Liver (tissue), 3 donors: Measurements from ENCODE around the gene TRIO.

Experiments used
- EGR1 ChIP-seq, 2 donors: IDR thresholded peaks; 2 replicates each; pipeline ENCODE4 v1.6.1; 2016 to 2018; ENCODE audit warnings: antibody characterized with exemption in 2 of 2, low read depth in 2 of 2
- GABPA ChIP-seq, 2 donors: IDR thresholded peaks in 1 of 2; conservative IDR thresholded peaks in 1 of 2; 2 replicates each; pipeline ENCODE4 v1.6.1; 2016; ENCODE audit warnings: antibody characterized with exemption in 2 of 2, mild to moderate bottlenecking in 1 of 2, moderate library complexity in 1 of 2
- HNF4G ChIP-seq: IDR thresholded peaks from 2 replicates; pipeline ENCODE4 v1.6.1; 2016; ENCODE audit warnings: antibody characterized with exemption
- JUND ChIP-seq, 2 donors: IDR thresholded peaks; 2 replicates each; pipeline ENCODE4 v1.6.1; 2016; ENCODE audit warnings: antibody characterized with exemption in 2 of 2
- RAD21 ChIP-seq, 2 donors: IDR thresholded peaks; 2 replicates each; pipeline ENCODE4 v1.6.1; 2016; ENCODE audit warnings: antibody characterized with exemption in 2 of 2, mild to moderate bottlenecking in 2 of 2
- RXRA ChIP-seq, 2 donors: IDR thresholded peaks; 2 replicates each; pipeline ENCODE4 v1.6.1; 2017 to 2018; ENCODE audit warnings: antibody characterized with exemption in 2 of 2, mild to moderate bottlenecking in 1 of 2
- SP1 ChIP-seq: IDR thresholded peaks from 2 replicates; pipeline ENCODE4 v1.6.1; 2018; ENCODE audit warnings: antibody characterized with exemption, mild to moderate bottlenecking
- TAF1 ChIP-seq: conservative IDR thresholded peaks from 2 replicates; pipeline ENCODE4 v1.6.1; 2016; ENCODE audit warnings: antibody characterized with exemption, mild to moderate bottlenecking
- YY1 ChIP-seq: IDR thresholded peaks from 2 replicates; pipeline ENCODE4 v1.6.1; 2016; ENCODE audit warnings: antibody characterized with exemption, mild to moderate bottlenecking
- TF ChIP-seq, protein P1 (sequence below): IDR thresholded peaks from 2 replicates; pipeline ENCODE4 v1.6.1; 2016; ENCODE audit warnings: antibody characterized with exemption, mild to moderate bottlenecking
- TF ChIP-seq, protein P2 (sequence below): fragments of 150-350 bp; IDR thresholded peaks from 2 replicates; pipeline ENCODE4 v1.5.1; 2017; ENCODE audit warnings: improper control_type of control experiment, low read depth, low read length; ENCODE audit not compliant: missing input control
- TF ChIP-seq, protein P3 (sequence below): IDR thresholded peaks from 2 replicates; pipeline ENCODE4 v1.6.1; 2016; ENCODE audit warnings: antibody characterized with exemption
- donor health status: healthy.
- donor health status: healthy.

- TF ChIP-seq RXRA (IDR thresholded peaks at IDR 0.05) (no peak), TAF1 (no peak), GABPA (IDR thresholded peaks at IDR 0.05 in 1 of 2, conservative IDR thresholded peaks at IDR 0.05 in 1 of 2) (no peak), SP1 (no peak), YY1 (no peak), EGR1 (IDR thresholded peaks at IDR 0.05; ENCODE audit: low read depth in 2 of 2) (no peak), HNF4G (no peak), RAD21 (IDR thresholded peaks at IDR 0.05) (no peak), JUND (IDR thresholded peaks at IDR 0.05) (no peak)
- TF ChIP-seq, protein P1, sequence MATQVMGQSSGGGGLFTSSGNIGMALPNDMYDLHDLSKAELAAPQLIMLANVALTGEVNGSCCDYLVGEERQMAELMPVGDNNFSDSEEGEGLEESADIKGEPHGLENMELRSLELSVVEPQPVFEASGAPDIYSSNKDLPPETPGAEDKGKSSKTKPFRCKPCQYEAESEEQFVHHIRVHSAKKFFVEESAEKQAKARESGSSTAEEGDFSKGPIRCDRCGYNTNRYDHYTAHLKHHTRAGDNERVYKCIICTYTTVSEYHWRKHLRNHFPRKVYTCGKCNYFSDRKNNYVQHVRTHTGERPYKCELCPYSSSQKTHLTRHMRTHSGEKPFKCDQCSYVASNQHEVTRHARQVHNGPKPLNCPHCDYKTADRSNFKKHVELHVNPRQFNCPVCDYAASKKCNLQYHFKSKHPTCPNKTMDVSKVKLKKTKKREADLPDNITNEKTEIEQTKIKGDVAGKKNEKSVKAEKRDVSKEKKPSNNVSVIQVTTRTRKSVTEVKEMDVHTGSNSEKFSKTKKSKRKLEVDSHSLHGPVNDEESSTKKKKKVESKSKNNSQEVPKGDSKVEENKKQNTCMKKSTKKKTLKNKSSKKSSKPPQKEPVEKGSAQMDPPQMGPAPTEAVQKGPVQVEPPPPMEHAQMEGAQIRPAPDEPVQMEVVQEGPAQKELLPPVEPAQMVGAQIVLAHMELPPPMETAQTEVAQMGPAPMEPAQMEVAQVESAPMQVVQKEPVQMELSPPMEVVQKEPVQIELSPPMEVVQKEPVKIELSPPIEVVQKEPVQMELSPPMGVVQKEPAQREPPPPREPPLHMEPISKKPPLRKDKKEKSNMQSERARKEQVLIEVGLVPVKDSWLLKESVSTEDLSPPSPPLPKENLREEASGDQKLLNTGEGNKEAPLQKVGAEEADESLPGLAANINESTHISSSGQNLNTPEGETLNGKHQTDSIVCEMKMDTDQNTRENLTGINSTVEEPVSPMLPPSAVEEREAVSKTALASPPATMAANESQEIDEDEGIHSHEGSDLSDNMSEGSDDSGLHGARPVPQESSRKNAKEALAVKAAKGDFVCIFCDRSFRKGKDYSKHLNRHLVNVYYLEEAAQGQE = no peak
- TF ChIP-seq, protein P2, sequence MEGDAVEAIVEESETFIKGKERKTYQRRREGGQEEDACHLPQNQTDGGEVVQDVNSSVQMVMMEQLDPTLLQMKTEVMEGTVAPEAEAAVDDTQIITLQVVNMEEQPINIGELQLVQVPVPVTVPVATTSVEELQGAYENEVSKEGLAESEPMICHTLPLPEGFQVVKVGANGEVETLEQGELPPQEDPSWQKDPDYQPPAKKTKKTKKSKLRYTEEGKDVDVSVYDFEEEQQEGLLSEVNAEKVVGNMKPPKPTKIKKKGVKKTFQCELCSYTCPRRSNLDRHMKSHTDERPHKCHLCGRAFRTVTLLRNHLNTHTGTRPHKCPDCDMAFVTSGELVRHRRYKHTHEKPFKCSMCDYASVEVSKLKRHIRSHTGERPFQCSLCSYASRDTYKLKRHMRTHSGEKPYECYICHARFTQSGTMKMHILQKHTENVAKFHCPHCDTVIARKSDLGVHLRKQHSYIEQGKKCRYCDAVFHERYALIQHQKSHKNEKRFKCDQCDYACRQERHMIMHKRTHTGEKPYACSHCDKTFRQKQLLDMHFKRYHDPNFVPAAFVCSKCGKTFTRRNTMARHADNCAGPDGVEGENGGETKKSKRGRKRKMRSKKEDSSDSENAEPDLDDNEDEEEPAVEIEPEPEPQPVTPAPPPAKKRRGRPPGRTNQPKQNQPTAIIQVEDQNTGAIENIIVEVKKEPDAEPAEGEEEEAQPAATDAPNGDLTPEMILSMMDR = no peak
- TF ChIP-seq, protein P3, sequence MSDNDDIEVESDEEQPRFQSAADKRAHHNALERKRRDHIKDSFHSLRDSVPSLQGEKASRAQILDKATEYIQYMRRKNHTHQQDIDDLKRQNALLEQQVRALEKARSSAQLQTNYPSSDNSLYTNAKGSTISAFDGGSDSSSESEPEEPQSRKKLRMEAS = no peak
Observed at GRCh38 chr5:14453481-14453880, 310.3 kb downstream of the TRIO start.
